ENCODE measurements around the gene NOX5.

The NOX5 gene

GRCh38 chr15:69100821-69101220 is 86.3 kb downstream of the NOX5 start:
- no peak for DNase-seq (ENCODE audit: low read depth)

GRCh38 chr15:69104050-69104750 is 89.7 kb downstream of the NOX5 start:
- DNase-seq (ENCODE audit: low read depth) = no peak

GRCh38 chr15:69105451-69105985 is 91.0 kb downstream of the NOX5 start:
- DNase-seq (ENCODE audit: low read depth) = no peak

GRCh38 chr15:69107025-69107620 is 92.6 kb downstream of the NOX5 start:
- DNase-seq (ENCODE audit: low read depth) = no peak

Measured in activated T-cell treated with anti-CD3 and anti-CD28 coated beads for 48 hours (primary cell).